Body of pancreas (tissue), 4 donors: ENCODE results near the gene CNTNAP1.

Experiments used
- POLR2A ChIP-seq, 3 donors: fragments of 450-650 bp; IDR thresholded peaks; one replicate each; pipeline ENCODE4 v1.6.1; 2016; ENCODE audit warnings: antibody characterized with exemption in 3 of 3, mild to moderate bottlenecking in 2 of 3
- TF ChIP-seq, protein P1 (sequence below), 7 experiments: fragments of 450-650 bp in 4 of 7; fragments of 200-600 bp in 3 of 7; sonication (generic) in 3 of 7; IDR thresholded peaks; one replicate each; pipeline ENCODE4 v1.5.1; 2016 to 2019; ENCODE audit warnings: antibody characterized with exemption in 7 of 7

DNA sequence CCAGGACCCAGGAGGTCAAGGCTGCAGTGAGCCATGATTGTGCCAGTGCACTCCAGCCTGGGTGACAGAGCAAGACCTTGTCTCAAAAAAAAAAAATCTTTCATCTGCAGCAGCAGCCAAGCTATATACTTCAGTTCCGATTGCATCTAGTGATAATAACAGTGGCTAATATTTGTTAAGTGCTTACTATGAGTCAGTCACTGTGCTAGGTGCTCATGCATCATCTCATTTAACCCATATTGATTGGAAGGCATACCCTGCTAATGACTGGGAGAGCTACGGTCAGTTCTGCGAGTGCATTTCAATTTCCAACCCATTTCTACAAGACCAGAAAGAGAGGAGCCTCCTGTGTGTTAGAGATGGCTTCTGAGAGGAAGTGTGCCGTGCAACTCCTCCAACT lies 30.9 kb upstream of the CNTNAP1 start:
- TF ChIP-seq, protein P1, sequence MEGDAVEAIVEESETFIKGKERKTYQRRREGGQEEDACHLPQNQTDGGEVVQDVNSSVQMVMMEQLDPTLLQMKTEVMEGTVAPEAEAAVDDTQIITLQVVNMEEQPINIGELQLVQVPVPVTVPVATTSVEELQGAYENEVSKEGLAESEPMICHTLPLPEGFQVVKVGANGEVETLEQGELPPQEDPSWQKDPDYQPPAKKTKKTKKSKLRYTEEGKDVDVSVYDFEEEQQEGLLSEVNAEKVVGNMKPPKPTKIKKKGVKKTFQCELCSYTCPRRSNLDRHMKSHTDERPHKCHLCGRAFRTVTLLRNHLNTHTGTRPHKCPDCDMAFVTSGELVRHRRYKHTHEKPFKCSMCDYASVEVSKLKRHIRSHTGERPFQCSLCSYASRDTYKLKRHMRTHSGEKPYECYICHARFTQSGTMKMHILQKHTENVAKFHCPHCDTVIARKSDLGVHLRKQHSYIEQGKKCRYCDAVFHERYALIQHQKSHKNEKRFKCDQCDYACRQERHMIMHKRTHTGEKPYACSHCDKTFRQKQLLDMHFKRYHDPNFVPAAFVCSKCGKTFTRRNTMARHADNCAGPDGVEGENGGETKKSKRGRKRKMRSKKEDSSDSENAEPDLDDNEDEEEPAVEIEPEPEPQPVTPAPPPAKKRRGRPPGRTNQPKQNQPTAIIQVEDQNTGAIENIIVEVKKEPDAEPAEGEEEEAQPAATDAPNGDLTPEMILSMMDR (IDR thresholded peaks at IDR 0.05): no peak
- TF ChIP-seq POLR2A (IDR thresholded peaks at IDR 0.05): no peak
